Nephron progenitor cell (in vitro differentiated cells): Measurements from ENCODE around the gene C1orf116.

Experiments
- DNase-seq: peaks from one replicate; pipeline ENCODE4 v3.0.0; 2021
- H3K27ac Mint-ChIP-seq: 2 replicates; pipeline ENCODE4 v1.8.0; 2021; ENCODE audit warnings: mild to moderate bottlenecking, moderate library complexity, mixed read lengths
- H3K27me3 Mint-ChIP-seq: 2 replicates; pipeline ENCODE4 v1.8.0; 2021; ENCODE audit warnings: mild to moderate bottlenecking, low read depth, mixed read lengths; ENCODE audit not compliant: poor library complexity
- H3K36me3 Mint-ChIP-seq: 2 replicates; pipeline ENCODE4 v1.8.0; 2021; ENCODE audit warnings: low read depth, mixed read lengths
- H3K4me1 Mint-ChIP-seq: 2 replicates; pipeline ENCODE4 v1.8.0; 2021; ENCODE audit warnings: mixed read lengths
- H3K4me3 Mint-ChIP-seq: 2 replicates; pipeline ENCODE4 v1.8.0; 2021; ENCODE audit warnings: mild to moderate bottlenecking, moderate library complexity, mixed read lengths
- H3K9me3 Mint-ChIP-seq: 2 replicates; pipeline ENCODE4 v1.8.0; 2021; ENCODE audit warnings: mild to moderate bottlenecking, moderate library complexity, mixed read lengths
- CTCF ChIP-seq: fragments of 200-600 bp; sonication (generic); IDR thresholded peaks from 2 replicates; pipeline ENCODE4 v1.5.0; 2021; ENCODE audit warnings: antibody characterized with exemption

Gene C1orf116

GRCh38 chr1:207033302-207033701 is 746 bp upstream of the C1orf116 start:
- no peak overlapping the region for H3K4me3 Mint-ChIP-seq
- peaks cover 55% of the 10 kb centered on the region for H3K27me3 Mint-ChIP-seq
- H3K27ac Mint-ChIP-seq: no peak overlapping the region
- H3K4me1 Mint-ChIP-seq: peaks cover 15% of the 10 kb centered on the region
- no peak for DNase-seq
- no peaks in the 10 kb centered on the region for H3K9me3 Mint-ChIP-seq
- no peaks in the 10 kb centered on the region for H3K36me3 Mint-ChIP-seq
- TF ChIP-seq CTCF: no peak

- no peaks in the 10 kb centered on the region for H3K9me3 Mint-ChIP-seq
- H3K27ac Mint-ChIP-seq: no peak overlapping the region
- H3K36me3 Mint-ChIP-seq: no peaks in the 10 kb centered on the region
- H3K27me3 Mint-ChIP-seq: peaks cover 62% of the 10 kb centered on the region
- DNase-seq: no peak
- TF ChIP-seq CTCF: no peak
- peaks cover 22% of the 10 kb centered on the region for H3K4me1 Mint-ChIP-seq
- no peak overlapping the region for H3K4me3 Mint-ChIP-seq
Observed at GRCh38 chr1:207031632-207032264, 808 bp downstream of the C1orf116 start.

- no peaks in the 10 kb centered on the region for H3K9me3 Mint-ChIP-seq
- no peak for TF ChIP-seq CTCF
- peaks cover 62% of the 10 kb centered on the region for H3K27me3 Mint-ChIP-seq
- H3K4me3 Mint-ChIP-seq: no peak overlapping the region
- H3K4me1 Mint-ChIP-seq: peaks cover 26% of the 10 kb centered on the region
- DNase-seq: no peak
- H3K27ac Mint-ChIP-seq: no peak overlapping the region
- H3K36me3 Mint-ChIP-seq: no peaks in the 10 kb centered on the region
Observed at GRCh38 chr1:207031016-207031415, 1.5 kb downstream of the C1orf116 start.

GRCh38 chr1:207030522-207031009 is 2.0 kb downstream of the C1orf116 start:
- H3K36me3 Mint-ChIP-seq: no peaks in the 10 kb centered on the region
- H3K9me3 Mint-ChIP-seq: no peaks in the 10 kb centered on the region
- no peak for DNase-seq
- H3K27me3 Mint-ChIP-seq: peaks cover 62% of the 10 kb centered on the region
- H3K4me3 Mint-ChIP-seq: no peak overlapping the region
- H3K4me1 Mint-ChIP-seq: peaks cover 30% of the 10 kb centered on the region
- no peak for TF ChIP-seq CTCF
- no peak overlapping the region for H3K27ac Mint-ChIP-seq

- TF ChIP-seq CTCF: no peak
- H3K27me3 Mint-ChIP-seq: peaks cover 58% of the 10 kb centered on the region
- H3K4me3 Mint-ChIP-seq: no peak overlapping the region
- peaks cover 36% of the 10 kb centered on the region for H3K4me1 Mint-ChIP-seq
- H3K9me3 Mint-ChIP-seq: no peaks in the 10 kb centered on the region
- H3K36me3 Mint-ChIP-seq: no peaks in the 10 kb centered on the region
- no peak overlapping the region for H3K27ac Mint-ChIP-seq
- no peak for DNase-seq
Observed at GRCh38 chr1:207029701-207030521, 2.6 kb downstream of the C1orf116 start.
